Measurements from ENCODE around the gene TCF21. TPM values are rescaled to one million over a fixed set of nuclear protein-coding genes. Genes with fewer than 3 reads are reported as not detected.
"Not testable (repeated sequence)": the region's sequence is repeated elsewhere in the genome, so short reads cannot be mapped to it uniquely, and the experiment has no call there.

The TCF21 gene
- total RNA-seq, 1 donor from 2014 or later: not detected

GRCh38 chr6:133918208-133918930 is 29.5 kb downstream of the TCF21 start:
- no peak for TF ChIP-seq CTCF (IDR thresholded peaks at IDR 0.05; ENCODE audit: partially characterized antibody, unreplicated experiment)
- Mint-ChIP-seq H3K4me1 (ENCODE audit: low read depth, unreplicated experiment) (peaks cover 8% of the 10 kb centered on the region), H3K4me3 (ENCODE audit: unreplicated experiment) (no peak overlapping the region), H3K27me3 (ENCODE audit: unreplicated experiment) (peaks cover 3% of the 10 kb centered on the region), H3K27ac (ENCODE audit: unreplicated experiment) (no peak overlapping the region), H3K36me3 (ENCODE audit: unreplicated experiment) (peaks cover 5% of the 10 kb centered on the region), H3K9me3 (ENCODE audit: unreplicated experiment) (no peaks in the 10 kb centered on the region)
- no peak for DNase-seq

GRCh38 chr6:133919362-133919761 is 30.4 kb downstream of the TCF21 start:
- H3K27ac Mint-ChIP-seq (ENCODE audit: unreplicated experiment): no peak overlapping the region
- DNase-seq: no peak
- H3K4me1 Mint-ChIP-seq (ENCODE audit: low read depth, unreplicated experiment): peaks cover 8% of the 10 kb centered on the region
- no peak overlapping the region for H3K4me3 Mint-ChIP-seq (ENCODE audit: unreplicated experiment)
- no peaks in the 10 kb centered on the region for H3K9me3 Mint-ChIP-seq (ENCODE audit: unreplicated experiment)
- H3K27me3 Mint-ChIP-seq (ENCODE audit: unreplicated experiment): peaks cover 3% of the 10 kb centered on the region
- no peak for TF ChIP-seq CTCF (IDR thresholded peaks at IDR 0.05; ENCODE audit: partially characterized antibody, unreplicated experiment)
- no peaks in the 10 kb centered on the region for H3K36me3 Mint-ChIP-seq (ENCODE audit: unreplicated experiment)

GRCh38 chr6:133921249-133921859 is 32.4 kb downstream of the TCF21 start:
- Mint-ChIP-seq H3K4me1 (ENCODE audit: low read depth, unreplicated experiment) (peaks cover 8% of the 10 kb centered on the region), H3K27ac (ENCODE audit: unreplicated experiment) (no peak overlapping the region), H3K9me3 (ENCODE audit: unreplicated experiment) (no peaks in the 10 kb centered on the region), H3K27me3 (ENCODE audit: unreplicated experiment) (peaks cover 3% of the 10 kb centered on the region), H3K36me3 (ENCODE audit: unreplicated experiment) (no peaks in the 10 kb centered on the region), H3K4me3 (ENCODE audit: unreplicated experiment) (no peak overlapping the region)
- TF ChIP-seq CTCF (IDR thresholded peaks at IDR 0.05; ENCODE audit: partially characterized antibody, unreplicated experiment): peak; percentile 74
- peak; percentile 88 for DNase-seq

DNA sequence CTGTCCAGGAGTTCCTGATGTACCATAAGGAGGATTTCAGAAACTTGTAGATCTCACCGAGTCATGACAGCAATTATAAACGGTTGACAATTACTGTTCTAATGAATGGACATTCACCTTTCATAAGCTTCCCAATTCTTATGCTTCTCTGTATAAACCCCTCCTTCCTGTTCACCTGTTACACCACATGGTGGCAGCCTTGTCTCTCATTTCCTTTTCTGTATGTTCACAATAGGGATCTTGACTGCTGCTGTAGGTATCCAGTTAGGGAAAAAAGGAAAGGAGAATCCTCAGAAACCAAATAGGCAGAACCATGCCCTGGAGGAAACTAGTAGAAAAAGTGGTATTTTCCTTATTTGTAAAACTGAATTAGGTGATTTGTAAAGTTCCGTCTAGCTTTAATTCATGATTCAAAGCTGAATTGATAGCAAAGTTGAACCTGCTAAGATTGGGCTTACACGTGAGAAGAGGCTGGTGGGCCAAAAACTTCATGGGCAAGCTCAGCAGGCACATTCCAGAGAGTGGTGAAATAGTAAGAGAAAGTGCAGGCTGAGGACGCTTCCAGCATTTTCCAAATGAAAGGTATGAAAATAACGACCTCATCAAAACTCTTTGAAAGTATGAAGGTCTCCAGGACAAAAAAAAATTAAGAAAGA is 35.2 kb downstream of the TCF21 start:
- peaks cover 2% of the 10 kb centered on the region for H3K27me3 Mint-ChIP-seq (ENCODE audit: unreplicated experiment)
- no peaks in the 10 kb centered on the region for H3K36me3 Mint-ChIP-seq (ENCODE audit: unreplicated experiment)
- H3K4me3 Mint-ChIP-seq (ENCODE audit: unreplicated experiment): no peak overlapping the region
- DNase-seq: peak; percentile 55
- no peak overlapping the region for H3K27ac Mint-ChIP-seq (ENCODE audit: unreplicated experiment)
- peak; percentile 78 for TF ChIP-seq CTCF (IDR thresholded peaks at IDR 0.05; ENCODE audit: partially characterized antibody, unreplicated experiment)
- H3K9me3 Mint-ChIP-seq (ENCODE audit: unreplicated experiment): no peaks in the 10 kb centered on the region
- no peaks in the 10 kb centered on the region for H3K4me1 Mint-ChIP-seq (ENCODE audit: low read depth, unreplicated experiment)

DNA sequence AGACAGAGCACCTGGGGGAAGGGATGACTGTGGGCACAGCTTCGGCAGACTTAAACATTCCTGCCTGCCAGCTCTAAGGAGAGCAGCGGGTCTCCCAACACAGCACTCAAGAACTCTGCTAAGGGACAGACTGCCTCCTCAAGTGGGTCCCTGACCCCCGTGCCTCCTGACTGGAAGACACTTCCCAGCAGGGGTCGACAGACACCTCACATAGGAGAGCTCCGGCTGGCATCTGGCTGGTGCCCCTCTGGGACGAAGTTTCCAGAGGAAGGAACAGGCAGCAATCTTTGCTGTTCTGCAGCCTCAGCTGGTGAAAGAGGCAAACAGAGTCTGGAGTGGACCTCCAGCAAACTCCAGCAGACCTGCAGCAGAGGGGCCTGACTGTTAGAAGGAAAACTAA is 42.3 kb downstream of the TCF21 start:
- not testable (repeated sequence) for DNase-seq; H3K4me1 Mint-ChIP-seq (ENCODE audit: low read depth, unreplicated experiment); H3K27me3 Mint-ChIP-seq (ENCODE audit: unreplicated experiment); H3K4me3 Mint-ChIP-seq (ENCODE audit: unreplicated experiment); H3K27ac Mint-ChIP-seq (ENCODE audit: unreplicated experiment)
- Mint-ChIP-seq H3K9me3 (ENCODE audit: unreplicated experiment) (peaks cover 13% of the 10 kb centered on the region), H3K36me3 (ENCODE audit: unreplicated experiment) (peaks cover 25% of the 10 kb centered on the region)

GRCh38 chr6:133936352-133936751 is 47.4 kb downstream of the TCF21 start:
- H3K9me3 Mint-ChIP-seq (ENCODE audit: unreplicated experiment): peaks cover 13% of the 10 kb centered on the region
- DNase-seq; H3K4me1 Mint-ChIP-seq (ENCODE audit: low read depth, unreplicated experiment); H3K27ac Mint-ChIP-seq (ENCODE audit: unreplicated experiment); H3K4me3 Mint-ChIP-seq (ENCODE audit: unreplicated experiment); H3K27me3 Mint-ChIP-seq (ENCODE audit: unreplicated experiment): not testable (repeated sequence)
- peaks cover 25% of the 10 kb centered on the region for H3K36me3 Mint-ChIP-seq (ENCODE audit: unreplicated experiment)

Measured in glutamatergic neuron (in vitro differentiated cells).